H1 (cell line): Measurements from ENCODE around the gene ENTPD1. TPM values are rescaled to one million over a fixed set of nuclear protein-coding genes. Genes with fewer than 3 reads are reported as not detected.

ENCODE experiments used
- CTCF ChIA-PET: fragments of 300-600 bp; sonication (Branson Sonifier 250); formaldehyde crosslinking; loops from one replicate; lab custom pipeline; 2021; ENCODE audit not compliant: partially characterized antibody; lab: Charles Lee
- POLR2A ChIA-PET: fragments of 300-600 bp; sonication (Branson Sonifier 250); formaldehyde crosslinking; loops from one replicate; lab custom pipeline; 2021; ENCODE audit warnings: inconsistent platforms; ENCODE audit not compliant: partially characterized antibody; lab: Charles Lee
- DNase-seq, 2 experiments: peaks; one replicate each; pipeline versions ENCODE4 v3.0.0 to v3.0.0-alpha.2; 2010 to 2022; ENCODE audit warnings: low spot score in 2 of 2, low read depth in 1 of 2, mixed read lengths in 1 of 2
- FAIRE-seq: peaks from 2 replicates; lab custom pipeline; 2011; peaks lifted over from hg19 to GRCh38; lab: Jason Lieb, UNC
- H2AFZ ChIP-seq: 2 replicates; pipeline ENCODE4 v1.8.1; 2012; ENCODE audit warnings: low read length, inconsistent platforms
- H2AK5ac ChIP-seq: 2 replicates; pipeline ENCODE4 v1.6.1; 2013; ENCODE audit warnings: low read depth, low read length
- H2BK120ac ChIP-seq: replicated peaks from 2 replicates; pipeline ENCODE3; 2013; ENCODE audit warnings: low read depth, low read length, inconsistent platforms
- H2BK12ac ChIP-seq: 2 replicates; pipeline ENCODE4 v1.6.1; 2013; ENCODE audit warnings: low read depth, low read length
- H2BK15ac ChIP-seq: 2 replicates; pipeline ENCODE4 v1.6.1; 2013; ENCODE audit warnings: low read length
- H2BK20ac ChIP-seq: 2 replicates; pipeline ENCODE4 v1.6.1; 2013; ENCODE audit warnings: low read length
- H2BK5ac ChIP-seq: 2 replicates; pipeline ENCODE4 v1.6.1; 2013; ENCODE audit warnings: low read depth, low read length
- H3K14ac ChIP-seq: 2 replicates; pipeline ENCODE4 v1.6.1; 2013; ENCODE audit warnings: inconsistent platforms; ENCODE audit not compliant: insufficient read length
- H3K18ac ChIP-seq: 2 replicates; pipeline ENCODE4 v1.6.1; 2013; ENCODE audit warnings: low read length; ENCODE audit errors: extremely low read depth
- H3K23ac ChIP-seq: 2 replicates; pipeline ENCODE4 v1.6.1; 2013; ENCODE audit warnings: inconsistent platforms; ENCODE audit not compliant: insufficient read length
- H3K23me2 ChIP-seq: 2 replicates; pipeline ENCODE4 v1.6.1; 2013; ENCODE audit warnings: low read depth, low read length
- H3K27ac ChIP-seq: 2 replicates; pipeline ENCODE4 v1.6.1; 2011; ENCODE audit warnings: low read depth, low read length, inconsistent platforms
- H3K27me3 ChIP-seq, 4 experiments: replicated peaks in 1 of 4; 1 replicate in 1 of 4; 2 replicates in 3 of 4; pipeline versions ENCODE4 v1.6.1 to v1.8.1; 2011 to 2013; ENCODE audit warnings: low read length in 3 of 4, mild to moderate bottlenecking in 3 of 4, inconsistent platforms in 2 of 4, mixed read lengths in 2 of 4, moderate library complexity in 1 of 4; ENCODE audit not compliant: control insufficient read depth in 3 of 4, insufficient read depth in 3 of 4; ENCODE audit errors: extremely low read depth in 1 of 4
- H3K36me3 ChIP-seq, 4 experiments: 2 replicates each; pipeline versions ENCODE4 v1.6.1 to v1.8.1; 2011 to 2013; ENCODE audit warnings: mild to moderate bottlenecking in 4 of 4, low read length in 3 of 4, moderate library complexity in 2 of 4, control low read depth in 1 of 4, inconsistent platforms in 1 of 4; ENCODE audit not compliant: insufficient read depth in 4 of 4, control insufficient read depth in 2 of 4
- H3K4ac ChIP-seq: replicated peaks from 2 replicates; pipeline ENCODE3; 2013; ENCODE audit warnings: low read length, low read depth, mixed read lengths, inconsistent platforms; ENCODE audit not compliant: insufficient read length
- H3K4me1 ChIP-seq, 4 experiments: replicated peaks in 1 of 4; 1 replicate in 1 of 4; 2 replicates in 3 of 4; pipeline versions ENCODE4 v1.6.1 to v1.8.1; 2011 to 2013; ENCODE audit warnings: low read length in 3 of 4, inconsistent platforms in 2 of 4, mixed read lengths in 1 of 4; ENCODE audit not compliant: insufficient read depth in 4 of 4, control insufficient read depth in 3 of 4
- H3K4me2 ChIP-seq, 2 experiments: 2 replicates each; pipeline versions ENCODE4 v1.6.1 to v1.8.1; 2011 to 2013; ENCODE audit warnings: low read depth in 2 of 2, low read length in 2 of 2, control low read depth in 1 of 2, inconsistent platforms in 1 of 2, mild to moderate bottlenecking in 1 of 2; ENCODE audit not compliant: insufficient read depth in 1 of 2
- H3K4me3 ChIP-seq, 4 experiments: fragments of 200-600, 300-600 bp in 1 of 4; sonication (generic), shearing (Covaris generic), sonication (Bioruptor Twin) in 1 of 4; 2 replicates each; pipeline versions ENCODE4 v1.5.1 to v1.8.1; 2011 to 2016; ENCODE audit warnings: low read length in 4 of 4, low read depth in 3 of 4, control low read depth in 2 of 4, inconsistent platforms in 2 of 4, mild to moderate bottlenecking in 2 of 4, mixed read lengths in 1 of 4, moderate library complexity in 1 of 4; ENCODE audit not compliant: insufficient read depth in 2 of 4; ENCODE audit errors: extremely low read depth in 1 of 4
- H3K56ac ChIP-seq: replicated peaks from 2 replicates; pipeline ENCODE3; 2013; ENCODE audit warnings: low read depth, mild to moderate bottlenecking, mixed read lengths, low read length, inconsistent platforms; ENCODE audit not compliant: insufficient read length
- H3K79me1 ChIP-seq: 2 replicates; pipeline ENCODE4 v1.6.1; 2013; ENCODE audit warnings: low read depth, low read length, control low read depth
- H3K79me2 ChIP-seq, 2 experiments: 2 replicates each; pipeline versions ENCODE4 v1.6.1 to v1.8.1; 2012 to 2013; ENCODE audit warnings: low read length in 2 of 2, mild to moderate bottlenecking in 2 of 2, inconsistent platforms in 1 of 2; ENCODE audit not compliant: insufficient read depth in 2 of 2, control insufficient read depth in 1 of 2
- H3K9ac ChIP-seq, 4 experiments: replicated peaks in 1 of 4; 1 replicate in 1 of 4; 2 replicates in 3 of 4; pipeline versions ENCODE4 v1.6.1 to v1.8.1; 2011 to 2013; ENCODE audit warnings: low read depth in 3 of 4, low read length in 3 of 4, control low read depth in 2 of 4, mild to moderate bottlenecking in 2 of 4, moderate library complexity in 2 of 4, inconsistent platforms in 1 of 4; ENCODE audit errors: extremely low read depth in 1 of 4
- H3K9me3 ChIP-seq, 2 experiments: 2 replicates each; pipeline versions ENCODE4 v1.6.1 to v1.8.1; 2012 to 2013; ENCODE audit warnings: mild to moderate bottlenecking in 2 of 2, moderate library complexity in 2 of 2, control low read depth in 1 of 2, inconsistent platforms in 1 of 2, low read depth in 1 of 2, low read length in 1 of 2, mixed read lengths in 1 of 2; ENCODE audit not compliant: insufficient read depth in 2 of 2
- H4K20me1 ChIP-seq, 2 experiments: replicated peaks in 1 of 2; 2 replicates each; pipeline versions ENCODE3 to v1.8.1; 2011 to 2013; ENCODE audit warnings: inconsistent platforms in 2 of 2, low read length in 2 of 2, mild to moderate bottlenecking in 1 of 2; ENCODE audit not compliant: insufficient read depth in 2 of 2, control insufficient read depth in 1 of 2
- H4K5ac ChIP-seq: 2 replicates; pipeline ENCODE4 v1.6.1; 2013; ENCODE audit warnings: low read length, low read depth, mixed read lengths, inconsistent platforms; ENCODE audit not compliant: insufficient read length
- H4K8ac ChIP-seq: 2 replicates; pipeline ENCODE4 v1.8.0; 2013; ENCODE audit warnings: mild to moderate bottlenecking, moderate library complexity, low read length, inconsistent platforms; ENCODE audit not compliant: insufficient read depth; ENCODE audit errors: extremely low read depth
- H4K91ac ChIP-seq: replicated peaks from 2 replicates; pipeline ENCODE3; 2013; ENCODE audit warnings: low read length, mixed read lengths, inconsistent platforms; ENCODE audit not compliant: insufficient read length
- BCL11A ChIP-seq, 2 experiments: IDR thresholded peaks; one replicate each; pipeline ENCODE4 v1.6.1; 2011; ENCODE audit warnings: low read depth in 2 of 2, low read length in 2 of 2, mild to moderate bottlenecking in 2 of 2
- CBX8 ChIP-seq: fragments of 300-800, 300-1000 bp; sonication (generic); IDR thresholded peaks from 2 replicates; pipeline ENCODE4 v1.7.1; 2016; ENCODE audit warnings: low read depth, low read length, borderline replicate concordance
- CEBPB ChIP-seq: IDR thresholded peaks from 2 replicates; pipeline ENCODE4 v1.6.1; 2012; ENCODE audit warnings: low read depth, low read length
- CHD2 ChIP-seq: IDR thresholded peaks from 2 replicates; pipeline ENCODE4 v1.6.1; 2012; ENCODE audit warnings: low read length, improper control_type of control experiment
- EGR1 ChIP-seq: IDR thresholded peaks from 2 replicates; pipeline ENCODE4 v1.6.1; 2011; ENCODE audit warnings: low read depth, low read length, borderline replicate concordance
- GABPA ChIP-seq: IDR thresholded peaks from 2 replicates; pipeline ENCODE4 v1.6.1; 2011; ENCODE audit warnings: mild to moderate bottlenecking, low read length, moderate library complexity, borderline replicate concordance; ENCODE audit not compliant: insufficient read depth
- POU5F1 ChIP-seq: IDR thresholded peaks from 2 replicates; pipeline ENCODE4 v1.6.1; 2011; ENCODE audit warnings: low read depth, mild to moderate bottlenecking, low read length, moderate library complexity
- polyA plus RNA-seq, 7 experiments: library from polyadenylated mRNA; depleted of rRNA in 3 of 7; stranded (reverse) in 5 of 7; unstranded in 2 of 7; fragments of >200 nt in 5 of 7; fragments of 200-250 nt in 2 of 7; gene quantifications; 1 replicate in 5 of 7; 2 replicates in 1 of 7; 4 replicates in 1 of 7; pipeline versions ENCODE4 v1.2.1 to v1.2.3, GENCODE V29; 2011 to 2013; ENCODE audit warnings: missing spikeins in 2 of 7, mixed read lengths in 2 of 7
- total RNA-seq: library from RNA; stranded (reverse); fragmentation: NEBNext Ultra II Directional; extraction: Animal tissue kit (Norgen Biotek cat#: 25700); gene quantifications from 2 replicates; pipeline ENCODE4 v1.2.1, GENCODE V29; 2021

ENTPD1 gene
- total and polyA plus RNA-seq, 2 of the 8 experiments (the other 6 are each of a cell fraction or from before 2014, with no cell fraction given): 2.2 to 2.5 TPM

DNA sequence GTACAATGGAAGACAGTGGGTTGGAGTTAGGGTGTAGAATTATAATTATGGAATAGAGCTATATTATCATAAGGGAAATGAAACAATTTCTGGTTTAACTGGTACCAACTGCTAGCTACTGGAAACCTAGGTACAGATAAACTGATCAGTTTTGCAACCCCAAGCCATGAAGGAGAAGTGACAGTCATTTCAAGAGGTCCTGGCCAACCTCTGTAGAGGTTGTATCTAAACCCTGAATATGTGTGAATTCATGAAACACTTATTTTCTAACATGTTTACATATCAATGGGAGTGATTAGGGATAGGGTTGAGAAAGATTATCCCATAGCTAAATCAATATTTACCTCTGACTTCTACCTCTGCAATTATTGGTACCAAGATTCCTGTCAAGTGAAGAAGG is 121.9 kb downstream of the ENTPD1 start:
- H4K8ac ChIP-seq: no peak overlapping the region
- H2BK12ac ChIP-seq: no peak overlapping the region
- TF ChIP-seq CHD2 (no peak), CBX8 (no peak), GABPA (no peak), EGR1 (no peak), POU5F1 (no peak), CEBPB (no peak), BCL11A (IDR thresholded peaks at IDR 0.05; ENCODE audit: low read depth in 2 of 2, low read length in 2 of 2) (no peak)
- TF ChIP-seq, all 59 proteins: peak for 0
- H3K23ac ChIP-seq: no peak overlapping the region
- no peaks in the 10 kb centered on the region for H4K20me1 ChIP-seq
- H2AK5ac ChIP-seq: no peak overlapping the region
- peaks cover 8 to 15% of the 10 kb centered on the region in 2 experiments for H3K9me3 ChIP-seq
- no peaks in the 10 kb centered on the region for H3K4me1 ChIP-seq
- H3K23me2 ChIP-seq: no peaks in the 10 kb centered on the region
- no peak overlapping the region for H2BK120ac ChIP-seq
- no peaks in the 10 kb centered on the region for H3K79me2 ChIP-seq
- no peak overlapping the region for H4K91ac ChIP-seq
- no peak overlapping the region for H2BK15ac ChIP-seq
- no peaks in the 10 kb centered on the region for H3K79me1 ChIP-seq
- H2AFZ ChIP-seq: no peak overlapping the region
- DNase-seq (no peak), FAIRE-seq (no peak)
- no peak overlapping the region for H3K4me2 ChIP-seq
- H3K27ac ChIP-seq: no peak overlapping the region
- no peak overlapping the region for H2BK20ac ChIP-seq
- CTCF ChIA-PET: no interaction called here
- peaks cover 0 to 28% (median 4%) of the 10 kb centered on the region in 4 experiments; a peak in 6 of 8 replicates for H3K36me3 ChIP-seq
- no peak overlapping the region for H3K9ac ChIP-seq
- no peak overlapping the region for H3K4ac ChIP-seq
- no peak overlapping the region for H3K14ac ChIP-seq
- H3K18ac ChIP-seq: no peak overlapping the region
- POLR2A ChIA-PET: no interaction called here
- no peaks in the 10 kb centered on the region for H3K27me3 ChIP-seq
- H4K5ac ChIP-seq: no peak overlapping the region
- H3K4me3 ChIP-seq: no peak overlapping the region
- H2BK5ac ChIP-seq: no peak overlapping the region
- H3K56ac ChIP-seq: no peak overlapping the region
